ENCODE data around the gene GALNT17.
A peak's percentile ranks its signal among the peaks of the same experiment; 100 is the strongest.
"Not testable (repeated sequence)": the region's sequence is repeated elsewhere in the genome, so short reads cannot be mapped to it uniquely, and the experiment has no call there.

GALNT17 gene

DNA sequence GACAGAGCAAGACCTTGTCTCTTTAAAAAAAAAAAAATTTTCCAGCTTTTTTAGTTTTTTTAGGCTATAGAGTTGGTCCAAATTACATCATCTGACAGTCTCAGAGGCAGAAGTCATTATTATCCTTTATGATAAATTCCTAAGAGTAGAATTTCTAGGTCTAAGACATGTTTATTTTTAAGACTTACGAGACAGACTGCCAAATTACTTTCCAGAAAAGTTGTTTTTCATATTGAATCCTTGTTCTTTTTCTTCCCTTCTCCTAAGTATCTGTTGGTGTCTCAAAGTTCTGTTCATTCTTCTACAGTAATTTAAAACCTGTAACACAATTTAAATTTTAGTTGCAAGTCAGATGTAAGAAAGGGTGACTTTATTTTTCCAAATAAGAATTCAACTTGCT, 421.4 kb downstream of the GALNT17 start:
- DNase-seq (ENCODE audit: low read depth in 2 of 2) = no peak

DNA sequence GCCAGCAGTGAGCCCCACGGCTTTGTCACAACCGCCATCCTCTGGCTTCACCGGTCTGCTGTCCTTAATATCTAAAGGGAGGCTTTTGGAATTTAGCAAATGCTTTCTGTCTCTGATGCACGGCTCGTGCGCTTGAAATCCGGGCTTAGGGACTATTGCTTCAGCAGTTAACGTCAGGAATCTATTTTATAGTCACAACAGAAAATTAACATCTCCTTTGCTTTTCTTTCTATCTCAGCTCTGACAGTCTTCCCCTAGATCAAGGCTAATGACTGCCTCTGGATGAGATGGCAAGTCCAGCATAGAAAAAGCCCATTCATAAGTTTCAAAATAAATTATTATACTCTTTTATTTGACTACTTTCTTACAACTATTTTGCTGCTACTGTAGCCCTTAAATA, 423.8 kb downstream of the GALNT17 start:
- DNase-seq (ENCODE audit: low read depth in 2 of 2) = no peak

DNA sequence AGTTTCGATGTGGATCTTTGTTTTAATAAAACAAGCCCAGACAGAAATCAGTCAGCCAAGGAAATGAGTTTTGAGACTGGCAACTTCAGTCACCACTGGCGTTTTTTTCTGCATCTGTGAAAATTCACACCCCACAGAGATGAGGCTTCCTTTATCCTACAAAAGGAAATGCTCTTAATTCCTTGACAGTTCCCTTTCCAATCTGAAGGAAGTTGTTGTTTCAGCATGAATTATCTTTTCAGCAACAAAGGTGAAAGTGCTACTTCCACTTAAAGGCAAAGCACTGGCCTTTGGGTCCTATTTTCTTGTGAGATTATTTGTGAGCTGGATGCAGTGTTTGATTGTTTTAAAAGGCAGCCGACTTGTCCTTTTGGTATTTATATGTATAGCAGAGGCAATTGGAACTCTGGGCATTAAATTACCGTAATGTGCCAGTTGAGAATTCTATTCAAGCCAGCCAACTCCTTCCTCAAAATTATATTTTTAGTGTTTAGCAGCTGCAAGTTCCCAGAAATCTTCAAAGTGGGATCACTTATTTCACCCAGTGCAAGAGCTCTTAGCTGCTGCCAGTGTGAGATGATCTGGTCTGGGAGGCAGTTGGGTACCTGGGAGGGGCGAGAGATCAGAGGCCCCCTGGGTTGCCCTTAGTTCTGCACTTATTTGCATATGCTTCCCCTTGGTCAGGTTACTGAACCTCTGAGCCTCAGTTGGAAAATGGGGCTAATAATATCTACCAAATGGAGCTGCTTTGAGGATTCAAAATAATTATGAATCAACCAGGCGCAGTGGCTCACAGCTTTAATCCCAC, 427.1 kb downstream of the GALNT17 start:
- DNase-seq (ENCODE audit: low read depth in 2 of 2) = no peak

DNA sequence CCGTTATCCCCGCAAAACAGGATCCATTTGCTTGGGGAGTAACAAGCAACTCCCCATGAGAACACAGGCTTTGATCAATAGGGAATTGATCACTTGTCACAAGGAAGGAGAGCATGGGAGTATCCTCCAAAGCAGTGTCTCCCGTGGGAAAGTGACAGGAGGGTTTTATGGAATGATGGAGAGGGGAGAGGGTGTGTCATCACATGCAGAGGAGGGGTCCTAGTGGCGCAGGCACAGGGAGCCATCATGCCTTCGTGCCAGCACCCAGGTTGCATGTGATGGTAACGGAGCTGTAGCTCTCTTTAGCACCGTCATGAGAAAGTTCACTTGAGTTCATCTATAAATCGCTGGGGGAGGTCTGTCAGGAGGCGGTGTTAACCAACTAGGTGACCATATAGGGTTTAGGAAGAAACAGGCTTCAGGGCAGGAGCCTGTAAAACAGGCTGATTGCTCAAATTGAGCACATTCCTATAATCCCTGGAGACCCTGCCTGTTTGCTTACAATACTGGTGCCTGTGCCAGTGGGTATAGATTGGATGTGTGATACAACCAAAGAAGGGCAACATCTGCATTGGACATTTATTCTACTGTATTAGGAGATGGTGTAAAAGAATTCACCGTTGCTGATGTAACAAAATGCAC, 428.5 kb downstream of the GALNT17 start:
- DNase-seq (ENCODE audit: low read depth in 2 of 2) = peak in 1 of 2 experiments; percentile 3

DNA sequence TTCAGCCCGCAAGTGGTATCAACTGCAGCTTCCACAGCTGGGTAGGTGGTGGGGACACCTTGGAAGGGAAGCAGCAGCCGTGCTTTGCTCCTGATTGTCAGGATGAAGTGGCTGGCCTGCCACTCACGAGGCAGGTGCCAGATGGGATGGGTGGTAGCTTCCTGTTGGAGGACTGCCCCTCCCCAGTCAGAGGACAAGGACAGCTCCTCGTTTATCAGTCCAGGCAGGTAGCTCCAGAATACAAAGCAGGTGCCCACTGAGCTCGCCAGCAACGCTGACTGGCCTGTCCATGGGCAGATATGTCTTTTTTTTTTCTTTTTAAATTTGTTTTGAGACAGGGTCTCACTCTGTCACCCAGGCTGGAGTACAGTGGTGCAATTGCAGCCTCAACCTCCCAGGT, 431.3 kb downstream of the GALNT17 start:
- no peak for DNase-seq (ENCODE audit: low read depth in 2 of 2)

DNA sequence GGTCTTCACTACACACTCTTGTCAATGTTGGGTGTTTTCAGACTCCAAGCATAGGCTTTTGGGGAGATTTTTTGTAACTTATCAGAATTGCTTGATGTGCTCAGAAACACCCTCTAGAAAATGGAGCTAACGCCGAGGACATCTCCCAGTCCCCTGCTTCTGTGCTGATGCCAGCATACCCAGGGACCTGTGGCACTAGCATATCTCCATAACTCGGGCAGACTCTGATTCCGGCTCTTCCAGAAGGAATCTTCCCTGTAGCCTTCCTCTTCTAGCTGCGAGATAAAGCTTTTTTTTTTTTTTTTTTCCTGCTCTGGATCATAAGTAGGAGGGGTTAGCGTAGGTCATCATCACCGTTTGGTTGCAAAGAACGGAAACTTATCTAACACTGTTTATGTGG, 434.4 kb downstream of the GALNT17 start:
- no peak for DNase-seq (ENCODE audit: low read depth in 2 of 2)

DNA sequence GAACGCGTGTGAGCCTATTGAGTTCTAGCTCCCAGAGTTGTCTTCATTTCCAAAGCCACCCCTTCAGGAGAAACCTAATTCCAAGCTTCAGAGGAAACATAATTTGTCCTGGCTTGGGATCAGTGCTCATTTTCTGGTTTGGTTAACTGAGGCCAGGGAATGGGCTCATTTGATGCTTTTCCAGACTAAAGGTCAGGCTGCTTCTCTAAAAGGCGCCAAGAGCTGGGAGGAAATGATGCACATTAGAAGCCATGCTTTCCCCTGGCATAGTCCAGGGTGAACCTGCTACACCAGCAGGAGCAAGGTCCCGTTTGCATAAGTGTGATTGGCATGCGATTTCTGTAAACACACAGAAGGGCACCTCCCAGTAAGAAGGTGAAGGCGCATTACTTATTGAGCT, 435.0 kb downstream of the GALNT17 start:
- no peak for DNase-seq (ENCODE audit: low read depth in 2 of 2)

DNA sequence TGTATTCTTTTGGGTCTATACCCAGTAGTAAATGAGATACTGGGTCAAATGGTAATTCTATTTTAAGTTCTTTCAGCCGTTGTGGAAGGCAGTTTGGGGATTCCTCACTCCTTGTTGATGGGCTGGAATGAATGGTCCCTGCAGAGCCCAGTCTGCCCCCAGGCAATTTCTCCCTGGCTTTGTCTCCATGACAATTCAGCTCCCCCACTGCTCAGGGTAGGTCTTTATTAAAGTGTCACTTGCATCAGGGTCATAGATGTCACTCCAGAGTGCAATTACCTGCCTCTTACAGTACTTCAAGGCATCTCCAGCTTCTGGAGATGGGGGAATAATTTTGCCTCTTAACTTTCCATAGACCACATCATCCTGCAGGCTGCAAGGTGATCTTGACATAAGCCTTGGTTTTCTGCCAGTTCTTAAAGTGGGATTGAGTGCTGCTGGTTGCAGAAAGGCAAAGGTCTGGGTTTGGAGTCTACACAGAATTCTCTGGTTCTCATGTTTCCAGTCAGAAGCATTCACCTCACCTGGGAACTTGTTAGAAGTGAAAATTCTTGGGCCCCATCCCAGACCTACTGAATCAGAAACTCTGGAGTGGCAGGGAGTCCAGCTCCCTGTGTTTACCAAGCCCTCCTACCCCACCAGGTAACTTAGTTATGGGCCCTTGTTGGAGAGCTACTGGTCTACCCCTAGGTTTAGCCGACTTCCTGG, 442.4 kb downstream of the GALNT17 start:
- no peak for DNase-seq (ENCODE audit: low read depth in 2 of 2)

DNA sequence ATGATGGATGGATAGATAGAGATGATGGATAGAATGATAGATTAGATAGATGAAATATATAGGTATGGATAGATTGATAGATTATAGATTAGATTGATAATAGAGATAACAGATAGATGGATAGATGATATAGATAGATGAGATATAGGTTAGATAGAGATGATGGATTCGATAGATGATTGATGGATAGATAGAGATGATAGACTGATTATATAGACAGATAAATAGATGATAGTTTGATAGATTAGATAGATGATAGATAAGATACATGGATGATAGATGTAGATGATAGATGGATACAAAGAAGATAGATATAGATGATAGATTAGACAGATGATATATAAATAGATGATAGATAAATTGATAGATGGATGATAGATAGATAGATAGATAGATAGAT, 448.1 kb downstream of the GALNT17 start:
- DNase-seq (ENCODE audit: low read depth in 2 of 2) = no peak

DNA sequence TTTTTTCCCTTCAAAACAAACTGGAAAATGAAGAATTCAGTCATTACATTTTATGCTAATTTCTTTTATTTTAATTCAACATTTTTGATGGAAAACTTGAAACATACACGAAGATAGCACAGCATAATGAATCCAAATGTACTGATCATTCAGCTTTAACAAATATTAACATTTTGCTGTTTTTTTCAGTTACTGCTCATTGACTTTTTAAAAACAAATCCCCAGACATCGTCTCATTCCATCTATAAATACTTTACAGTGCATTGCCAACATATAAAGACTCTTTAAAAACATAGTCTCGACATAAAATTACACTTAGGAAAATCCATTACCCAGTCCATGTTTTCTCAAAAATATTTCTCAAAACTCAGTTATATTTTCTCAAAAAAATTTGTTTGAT, 452.3 kb downstream of the GALNT17 start:
- DNase-seq (ENCODE audit: low read depth in 2 of 2) = no peak

DNA sequence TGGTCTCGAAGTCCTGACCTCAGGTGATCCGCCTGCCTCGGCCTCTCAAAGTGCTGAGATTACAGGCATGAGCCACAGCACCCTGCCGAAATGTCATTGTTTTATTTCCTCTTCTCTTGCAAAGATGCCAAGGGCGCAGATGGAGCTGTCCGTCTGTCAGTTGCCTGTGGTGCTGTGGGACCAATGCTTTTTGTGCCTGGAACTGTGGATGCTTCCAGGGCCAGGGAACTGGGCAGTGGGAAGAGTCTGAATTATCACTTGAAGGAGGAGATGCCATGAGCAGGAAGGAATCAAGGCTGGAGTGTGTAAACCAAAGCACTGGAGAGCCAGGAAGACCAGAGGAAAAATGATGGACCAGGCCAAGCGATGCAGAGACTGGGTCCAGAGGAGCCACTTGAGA, 459.9 kb downstream of the GALNT17 start:
- DNase-seq (ENCODE audit: low read depth in 2 of 2) = no peak

DNA sequence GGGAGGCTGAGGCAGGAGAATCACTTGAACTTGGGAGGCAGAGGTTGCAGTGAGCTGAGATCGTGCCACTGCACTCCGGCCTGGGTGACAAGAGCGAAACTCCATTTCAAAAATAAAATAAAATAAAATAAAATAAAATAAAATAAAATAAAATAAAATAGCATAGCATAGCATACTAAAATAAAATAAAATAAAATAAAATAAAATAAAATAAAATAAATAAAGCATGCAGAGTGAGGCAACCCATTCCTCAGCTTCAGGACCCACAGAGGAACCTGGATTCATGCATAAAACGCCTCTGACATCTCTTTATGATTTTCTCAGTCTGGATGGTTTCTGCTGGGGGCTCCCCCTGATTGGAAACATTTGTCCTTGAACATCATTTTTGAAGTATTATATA, 460.4 kb downstream of the GALNT17 start:
- DNase-seq (ENCODE audit: low read depth in 2 of 2) = not testable (repeated sequence)

DNA sequence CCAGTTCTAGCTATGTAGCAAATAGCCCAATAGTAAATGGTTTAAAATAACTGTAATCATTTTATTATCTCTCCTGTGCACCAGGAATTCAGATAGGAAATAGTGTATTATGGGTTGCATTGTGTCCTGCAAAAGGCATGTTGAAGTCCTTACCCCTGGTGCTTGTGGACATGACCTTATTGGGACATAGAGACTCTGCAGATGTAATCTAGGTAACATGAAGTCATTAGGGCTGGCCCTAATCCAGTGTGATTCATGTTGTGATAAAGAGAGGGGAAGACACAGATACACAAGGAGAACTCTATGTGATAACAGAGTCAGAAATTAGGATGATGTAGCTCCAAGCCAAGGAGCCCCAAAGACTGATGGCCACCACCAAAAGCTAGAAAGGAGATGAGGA, 462.8 kb downstream of the GALNT17 start:
- no peak for DNase-seq (ENCODE audit: low read depth in 2 of 2)

DNA sequence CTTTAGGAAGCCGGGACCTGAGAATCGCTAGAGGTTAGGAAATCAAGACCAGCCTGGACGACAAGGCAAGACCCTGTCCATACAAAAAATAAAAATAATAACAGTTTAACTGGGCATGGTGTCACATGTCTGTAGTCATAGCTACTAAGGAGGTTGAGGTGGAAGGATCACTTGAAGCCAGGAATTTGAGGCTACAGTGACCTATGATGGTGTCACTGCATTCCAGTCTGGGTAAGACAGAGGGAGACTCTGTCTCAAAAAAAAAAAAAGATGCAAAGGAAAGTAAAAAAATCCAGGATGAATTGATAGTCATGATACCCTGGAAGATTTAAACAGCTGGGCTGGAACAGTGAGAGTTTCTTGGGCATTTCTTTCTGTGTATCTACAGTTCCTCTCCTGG, 463.2 kb downstream of the GALNT17 start:
- DNase-seq (ENCODE audit: low read depth in 2 of 2) = no peak

DNA sequence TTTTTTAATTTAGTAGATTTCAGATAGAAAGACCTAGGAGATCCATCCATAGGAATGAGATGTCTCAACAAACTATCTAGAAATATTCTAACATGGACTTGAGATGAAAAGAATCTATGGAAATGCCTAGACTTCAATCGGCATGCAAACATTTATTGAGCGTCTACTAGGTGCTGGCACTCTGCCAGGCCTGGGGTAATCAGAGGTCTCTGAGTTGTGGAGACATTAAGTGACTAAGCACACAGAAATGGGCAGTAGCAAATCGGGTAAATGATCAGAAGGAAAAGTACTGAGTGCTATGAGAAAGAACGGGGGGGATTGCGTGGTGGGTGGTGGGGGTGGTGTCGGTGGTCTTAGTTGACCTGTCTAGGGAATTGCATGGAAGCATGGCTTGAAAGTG, 466.6 kb downstream of the GALNT17 start:
- no peak for DNase-seq (ENCODE audit: low read depth in 2 of 2)

DNA sequence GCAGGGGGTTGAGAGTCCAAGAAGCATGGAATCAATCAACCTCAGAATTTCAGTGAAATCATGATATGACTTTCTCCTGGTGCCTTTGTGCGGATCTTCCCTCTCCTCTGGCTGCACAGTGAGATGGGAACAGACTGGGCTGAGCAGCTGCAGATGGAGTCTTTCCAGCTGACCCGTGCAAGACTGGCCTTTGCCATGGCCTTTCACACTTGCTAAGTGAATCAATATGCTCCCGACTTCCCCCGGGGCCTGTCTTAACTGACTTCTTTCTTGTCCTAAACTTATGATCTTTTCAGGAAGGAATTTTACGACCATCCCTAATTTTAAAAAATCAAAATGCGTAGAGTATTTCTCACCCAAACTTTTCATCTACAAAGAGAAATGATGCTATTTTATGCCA, 469.9 kb downstream of the GALNT17 start:
- DNase-seq (ENCODE audit: low read depth in 2 of 2) = no peak

DNA sequence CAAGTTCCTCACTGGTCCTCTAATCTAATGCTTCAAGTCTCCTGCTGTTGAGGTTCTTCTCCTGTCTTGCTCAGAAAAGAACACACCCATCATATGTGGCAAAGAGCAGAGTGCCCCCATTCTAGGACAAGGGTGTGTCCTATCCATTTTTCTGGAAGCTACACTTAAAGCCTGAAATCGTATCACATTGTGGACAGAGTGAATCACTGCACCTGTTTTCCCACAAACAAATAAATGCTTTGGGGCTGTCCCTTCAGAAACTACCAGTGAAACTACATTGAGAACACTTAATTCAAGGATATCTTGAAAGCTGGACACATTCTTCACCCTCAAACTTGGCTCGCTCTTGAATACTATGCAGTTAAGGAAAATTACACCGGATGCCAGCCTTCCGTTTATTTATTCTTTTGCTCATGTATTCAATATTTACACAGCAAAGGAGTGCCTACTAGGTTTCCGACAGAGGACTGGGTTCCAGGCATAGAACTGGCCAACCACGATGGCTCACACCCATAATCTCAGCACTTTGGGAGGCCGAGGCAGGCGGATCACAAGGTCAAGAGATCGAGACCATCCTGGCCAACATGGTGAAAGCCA, 473.0 kb downstream of the GALNT17 start:
- DNase-seq (ENCODE audit: low read depth in 2 of 2) = no peak

DNA sequence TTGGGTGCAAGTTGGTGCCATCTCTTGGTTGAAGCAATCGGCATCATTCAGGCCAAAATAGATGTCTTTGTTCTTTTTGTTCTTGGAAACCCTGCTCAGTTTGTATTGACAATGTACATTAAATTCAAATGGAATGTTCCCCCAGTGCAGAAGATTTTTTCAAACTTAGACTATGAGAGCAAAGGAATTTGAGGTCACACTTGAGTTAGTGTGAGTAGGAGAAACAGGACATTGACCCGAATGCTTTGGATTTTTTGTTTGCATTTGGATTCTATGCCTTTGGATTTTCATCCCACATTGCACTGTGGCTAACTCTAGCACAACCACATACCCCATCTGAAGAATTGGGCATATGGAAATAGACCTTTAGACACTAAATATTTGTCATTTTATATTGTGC, 480.0 kb downstream of the GALNT17 start:
- DNase-seq (ENCODE audit: low read depth in 2 of 2) = peak; percentile 45 to 47

DNA sequence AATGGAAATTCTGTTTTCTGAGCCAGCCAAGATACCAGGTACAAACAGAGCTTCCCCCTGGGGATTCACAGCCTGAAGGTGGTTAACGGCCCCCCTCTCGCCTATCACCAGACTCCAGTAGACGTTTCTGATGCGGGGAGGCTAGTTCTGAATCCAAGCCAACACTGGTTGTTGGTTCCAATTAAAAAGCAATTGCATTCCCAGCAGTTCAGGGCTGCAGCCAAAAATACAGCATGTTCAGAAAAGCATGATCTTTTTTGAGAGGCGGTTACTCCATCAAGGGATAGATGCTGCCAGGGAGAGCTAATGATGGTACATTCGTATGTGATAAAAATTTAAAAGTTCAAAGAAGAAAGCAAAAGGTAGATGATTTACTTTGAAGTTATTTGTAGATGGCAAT, 481.0 kb downstream of the GALNT17 start:
- DNase-seq (ENCODE audit: low read depth in 2 of 2) = peak; percentile 58 to 59

DNA sequence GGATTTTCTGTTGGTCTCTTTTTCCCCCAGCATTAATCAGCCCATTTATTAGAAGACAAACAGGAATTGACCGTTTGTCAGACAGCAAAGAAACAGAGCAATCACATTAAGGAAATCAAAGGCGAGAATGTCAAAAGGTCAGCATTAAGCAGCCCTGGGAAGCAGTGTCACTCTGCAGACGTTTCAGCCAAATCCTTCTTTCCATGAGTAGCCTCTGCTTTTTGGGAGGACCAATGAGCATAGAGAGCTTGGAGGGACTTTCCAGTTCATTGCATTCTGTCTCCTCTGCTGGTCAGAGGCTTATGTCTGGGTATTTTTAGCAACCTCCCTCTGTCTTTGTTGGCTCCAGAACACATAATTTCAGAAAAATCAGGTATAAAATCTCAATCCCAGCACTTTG, 481.4 kb downstream of the GALNT17 start:
- DNase-seq (ENCODE audit: low read depth in 2 of 2) = no peak

DNA sequence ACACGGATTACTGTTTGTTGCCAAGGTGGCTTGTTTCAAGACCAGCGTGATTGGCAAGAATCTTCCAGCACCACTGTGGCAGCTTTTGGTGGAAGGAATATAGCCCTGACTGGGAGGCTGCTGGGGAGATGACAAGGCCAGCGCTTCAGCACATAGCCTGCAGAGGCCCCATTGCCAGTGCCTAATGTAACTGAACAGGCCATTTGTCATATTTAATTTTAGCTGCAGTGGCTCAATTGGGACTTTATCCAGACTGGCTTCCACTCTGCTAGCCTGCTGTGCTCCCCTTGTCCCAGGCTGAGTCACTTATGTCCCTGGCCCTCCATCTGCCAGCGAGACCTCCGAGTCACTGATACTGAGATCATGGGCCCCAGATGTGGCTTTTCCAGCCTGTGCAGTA, 483.1 kb downstream of the GALNT17 start:
- DNase-seq (ENCODE audit: low read depth in 2 of 2) = no peak

DNA sequence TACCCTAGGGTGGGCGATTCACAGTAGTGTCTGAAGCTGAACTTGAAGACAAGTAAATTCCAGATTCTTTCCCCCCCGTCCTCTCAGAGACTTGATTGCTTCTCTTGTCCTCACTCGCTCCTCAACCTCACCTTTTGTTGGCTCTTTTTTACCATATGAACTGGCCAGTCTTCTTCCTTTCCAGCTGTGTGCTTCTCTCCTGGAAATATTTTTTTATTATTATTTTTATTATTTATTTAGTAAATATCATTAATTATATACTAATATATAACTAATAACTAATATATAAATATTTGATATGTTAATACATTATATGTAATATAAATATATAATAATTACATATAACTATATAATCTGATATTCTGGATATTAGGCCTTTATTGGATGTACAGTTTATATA, 484.3 kb downstream of the GALNT17 start:
- no peak for DNase-seq (ENCODE audit: low read depth in 2 of 2)

DNA sequence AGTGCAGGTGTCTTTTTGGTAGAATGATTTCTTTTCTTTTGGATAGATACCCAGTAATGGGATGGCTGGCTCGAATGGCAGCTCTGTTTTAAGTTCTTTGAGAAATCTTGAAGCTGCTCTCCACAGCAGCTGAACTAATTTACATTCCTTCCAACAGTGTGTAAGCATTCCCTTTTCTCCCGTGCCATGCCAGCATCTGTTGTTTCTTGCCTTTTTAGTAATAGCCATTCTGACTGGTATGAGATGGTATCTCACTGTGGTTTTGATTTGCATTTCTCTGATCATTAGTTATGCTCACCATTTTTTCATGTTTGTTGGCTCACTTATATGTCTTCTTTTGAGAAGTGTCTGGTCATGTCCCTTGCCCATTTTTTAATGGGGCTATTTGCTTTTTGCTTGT, 486.3 kb downstream of the GALNT17 start:
- no peak for DNase-seq (ENCODE audit: low read depth in 2 of 2)
